ENCODE results near the gene TPST2. TPM values are rescaled to one million over a fixed set of nuclear protein-coding genes. Genes with fewer than 3 reads are reported as not detected.
A peak's percentile ranks its signal among the peaks of the same experiment; 100 is the strongest.

TPST2 gene
- total and polyA plus RNA-seq, 2 of the 4 experiments (the other 2 are of a cell fraction) = 42.5 to 63.6 TPM

DNA sequence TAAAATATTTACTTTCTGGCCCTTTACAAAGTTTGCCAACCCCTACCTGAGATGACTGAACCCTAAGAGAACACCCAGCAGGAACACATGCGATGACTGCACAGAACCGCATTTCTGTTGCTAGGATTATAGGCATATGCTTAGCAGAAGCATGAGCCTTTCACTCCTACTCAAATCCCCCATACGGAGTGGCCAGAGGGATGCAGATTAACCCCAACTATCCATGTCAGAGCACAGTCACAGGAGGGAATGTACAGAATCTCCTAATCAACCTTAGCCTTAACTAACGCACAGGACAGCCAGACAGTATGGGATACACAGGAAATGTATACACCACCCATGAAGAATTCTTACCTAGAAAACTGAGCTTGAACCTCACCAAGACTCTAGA lies 112.6 kb downstream of the TPST2 start:
- ChIA-PET POLR2A (ENCODE audit: unreplicated experiment) (no interaction called here), CTCF (no interaction called here)
- Histone ChIP-seq H4K91ac (ENCODE audit: insufficient read depth, low read depth, low read length) (no peak overlapping the region), H3K79me1 (ENCODE audit: low read depth in 1 of 2, low read length in 2 of 2) (peaks cover 10 to 40% of the 10 kb centered on the region in 2 experiments; a peak in 3 of 4 replicates), H3K36me3 (ENCODE audit: control insufficient read depth, insufficient read depth, low read length) (peaks cover 18% of the 10 kb centered on the region), H3K4me1 (ENCODE audit: control insufficient read depth, insufficient read depth, low read length) (peaks cover 7% of the 10 kb centered on the region), H4K5ac (ENCODE audit: low read depth, low read length) (no peak overlapping the region), H3K27me3 (ENCODE audit: control insufficient read depth, insufficient read depth, low read length) (no peaks in the 10 kb centered on the region), H3K23ac (ENCODE audit: low read depth, low read length) (no peak overlapping the region), H4K8ac (ENCODE audit: low read depth in 2 of 2, low read length in 2 of 2) (no peak overlapping the region), H3K56ac (ENCODE audit: extremely low read depth, insufficient read depth, low read length) (no peak overlapping the region), H3K27ac (ENCODE audit: insufficient read depth, low read length) (no peak overlapping the region), H3K9me3 (ENCODE audit: control insufficient read depth, insufficient read depth, low read length) (no peaks in the 10 kb centered on the region), H2AK9ac (replicated peaks; ENCODE audit: low read depth, low read length, poor library complexity) (no peak overlapping the region), H3K18ac (ENCODE audit: low read depth, low read length) (no peak overlapping the region), H3K4me3 (ENCODE audit: insufficient read depth, low read depth, low read length) (no peak overlapping the region), H3K4me2 (ENCODE audit: low read depth, low read length) (no peak overlapping the region), H2BK20ac (ENCODE audit: low read depth, low read length) (0 out of 2 replicates have a peak overlapping the region, but pooled peaks have one; percentile 0), H2AK5ac (ENCODE audit: low read depth, low read length) (no peak overlapping the region; the same call in 1 of the 2 replicates), H2BK5ac (ENCODE audit: low read depth, low read length, poor library complexity, severe bottlenecking) (peak overlapping the region; percentile 5), H3K14ac (replicated peaks; ENCODE audit: low read depth, low read length) (peak overlapping the region; percentile 3; the same call in 1 of the 2 replicates), H3K9me1 (ENCODE audit: insufficient read depth, low read length) (peaks cover 3% of the 10 kb centered on the region; the same call in 1 of the 2 replicates), H2AFZ (replicated peaks; ENCODE audit: low read length, poor library complexity) (no peak overlapping the region), H3K9ac (ENCODE audit: low read depth, low read length) (no peak overlapping the region), H2BK15ac (ENCODE audit: low read depth, low read length) (no peak overlapping the region), H4K20me1 (ENCODE audit: insufficient read depth, low read length) (no peaks in the 10 kb centered on the region), H2BK120ac (ENCODE audit: low read depth, low read length) (no peak overlapping the region; the same call in 1 of the 2 replicates), H3K4ac (ENCODE audit: low read depth, low read length) (no peak overlapping the region)
- no peak for TF ChIP-seq NFE2L2 (IDR thresholded peaks at IDR 0.05; ENCODE audit: low read depth, low read length)
- TF ChIP-seq RAD21 (IDR thresholded peaks at IDR 0.05; ENCODE audit: low read length) = no peak
- no peak for TF ChIP-seq CEBPB (IDR thresholded peaks at IDR 0.05; ENCODE audit: low read depth, low read length)
- no peak for TF ChIP-seq RCOR1 (IDR thresholded peaks at IDR 0.05; ENCODE audit: insufficient replicate concordance, low read length)
- TF ChIP-seq ELK1 (IDR thresholded peaks at IDR 0.05; ENCODE audit: borderline replicate concordance, low read depth, low read length) = no peak
- TF ChIP-seq CHD1 (IDR thresholded peaks at IDR 0.05; ENCODE audit: low read depth, low read length) = no peak
- TF ChIP-seq SMC3 (IDR thresholded peaks at IDR 0.05; ENCODE audit: low read depth, low read length) = no peak
- no peak for TF ChIP-seq BHLHE40 (IDR thresholded peaks at IDR 0.05; ENCODE audit: low read depth, low read length)
- no peak for TF ChIP-seq POLR2A (IDR thresholded peaks at IDR 0.05; ENCODE audit: low read depth, low read length)
- TF ChIP-seq MAFK (IDR thresholded peaks at IDR 0.05; ENCODE audit: low read depth, low read length) = no peak
- TF ChIP-seq FOS (IDR thresholded peaks at IDR 0.05; ENCODE audit: low read depth, low read length) = no peak
- no peak for ATAC-seq (ENCODE audit: low read depth)
- DNase-seq = no peak
- intact Hi-C loops (cut with micrococcal nuclease) = no loop called here
- in situ Hi-C loops (cut with MboI; ENCODE audit: low sequenced_read_pairs) = no loop called here
- no TSS peak for BruUV-seq (replicated peaks)
- dilution Hi-C loops (cut with HindIII; ENCODE audit: low sequenced_read_pairs, unreplicated experiment) = no loop called here
- WGBS, 2 experiments (ENCODE audit: extremely low coverage in 2 of 2, insufficient read length in 1 of 2) = 80% methylated on average over 2 of the region's 4 CpGs; no CpG with 5 or more reads in 1 of the 2 experiments
